GM12875 (cell line): ENCODE measurements around the gene DAPK1.

Source experiments
- H3K4me3 ChIP-seq: one replicate; pipeline ENCODE4 v1.5.1; 2011; ENCODE audit warnings: low read depth, low read length, control low read depth
- TF ChIP-seq, protein P1 (sequence below): IDR thresholded peaks from 2 replicates; pipeline ENCODE4 v1.5.1; 2011; ENCODE audit warnings: low read depth, mild to moderate bottlenecking, control low read depth, inconsistent platforms, low read length, moderate library complexity, borderline replicate concordance; ENCODE audit not compliant: insufficient read depth

DAPK1 gene

GRCh38 chr9:87513161-87513560, 15.5 kb downstream of the DAPK1 start:
- TF ChIP-seq, protein P1, sequence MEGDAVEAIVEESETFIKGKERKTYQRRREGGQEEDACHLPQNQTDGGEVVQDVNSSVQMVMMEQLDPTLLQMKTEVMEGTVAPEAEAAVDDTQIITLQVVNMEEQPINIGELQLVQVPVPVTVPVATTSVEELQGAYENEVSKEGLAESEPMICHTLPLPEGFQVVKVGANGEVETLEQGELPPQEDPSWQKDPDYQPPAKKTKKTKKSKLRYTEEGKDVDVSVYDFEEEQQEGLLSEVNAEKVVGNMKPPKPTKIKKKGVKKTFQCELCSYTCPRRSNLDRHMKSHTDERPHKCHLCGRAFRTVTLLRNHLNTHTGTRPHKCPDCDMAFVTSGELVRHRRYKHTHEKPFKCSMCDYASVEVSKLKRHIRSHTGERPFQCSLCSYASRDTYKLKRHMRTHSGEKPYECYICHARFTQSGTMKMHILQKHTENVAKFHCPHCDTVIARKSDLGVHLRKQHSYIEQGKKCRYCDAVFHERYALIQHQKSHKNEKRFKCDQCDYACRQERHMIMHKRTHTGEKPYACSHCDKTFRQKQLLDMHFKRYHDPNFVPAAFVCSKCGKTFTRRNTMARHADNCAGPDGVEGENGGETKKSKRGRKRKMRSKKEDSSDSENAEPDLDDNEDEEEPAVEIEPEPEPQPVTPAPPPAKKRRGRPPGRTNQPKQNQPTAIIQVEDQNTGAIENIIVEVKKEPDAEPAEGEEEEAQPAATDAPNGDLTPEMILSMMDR = no peak
- no peak overlapping the region for H3K4me3 ChIP-seq

DNA sequence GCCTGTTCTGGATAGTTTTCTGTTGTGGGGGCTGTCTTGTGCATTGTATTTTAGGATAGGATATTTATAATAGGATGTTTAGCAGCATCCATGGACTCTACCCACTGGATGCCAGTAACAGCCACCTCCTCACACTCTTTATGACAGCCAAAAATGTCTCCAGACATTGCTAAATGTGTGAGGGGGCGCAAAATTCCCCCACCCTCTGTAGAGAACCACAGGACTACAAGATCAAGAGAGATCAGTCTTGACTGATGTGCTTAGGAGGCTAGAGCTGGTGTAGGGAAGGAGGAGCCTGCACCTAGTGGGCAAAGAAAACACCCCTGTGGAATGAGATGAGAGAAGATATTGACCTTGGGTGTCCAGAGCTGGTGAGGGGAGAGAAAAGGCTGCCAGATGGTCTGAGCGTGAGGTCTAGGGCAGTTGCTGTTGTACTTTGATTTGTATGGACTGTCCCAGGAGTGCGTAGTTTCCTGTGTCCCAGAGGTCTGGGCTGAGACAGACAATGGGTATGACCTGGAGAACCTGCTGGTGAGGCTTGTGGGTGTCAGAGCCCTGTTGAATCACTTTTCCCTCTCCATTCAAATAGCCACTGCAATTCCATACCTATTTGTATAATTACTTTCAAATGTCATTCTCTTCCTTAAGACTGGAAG, 16.3 kb downstream of the DAPK1 start:
- H3K4me3 ChIP-seq = no peak overlapping the region
- TF ChIP-seq, protein P1 = no peak

DNA sequence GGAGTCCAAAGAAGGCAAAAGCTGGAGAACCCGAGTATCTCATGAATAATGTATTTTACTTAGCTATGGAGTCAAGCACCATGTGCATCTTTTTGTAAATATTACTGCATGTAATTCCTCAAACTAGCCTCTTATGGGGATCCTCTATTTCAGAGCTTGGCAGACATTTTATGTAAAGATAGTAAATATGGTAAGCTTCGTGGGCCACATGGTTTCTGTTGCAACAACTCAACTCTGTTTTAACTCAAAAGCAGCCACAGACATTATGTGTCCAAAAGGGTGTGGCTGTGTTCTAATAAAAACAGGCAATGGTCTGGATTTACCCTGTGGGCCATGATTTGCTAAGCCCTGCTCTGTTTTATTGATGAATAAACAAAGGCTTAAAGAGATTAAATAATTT, 17.3 kb downstream of the DAPK1 start:
- H3K4me3 ChIP-seq = no peak overlapping the region
- TF ChIP-seq, protein P1 = no peak

DNA sequence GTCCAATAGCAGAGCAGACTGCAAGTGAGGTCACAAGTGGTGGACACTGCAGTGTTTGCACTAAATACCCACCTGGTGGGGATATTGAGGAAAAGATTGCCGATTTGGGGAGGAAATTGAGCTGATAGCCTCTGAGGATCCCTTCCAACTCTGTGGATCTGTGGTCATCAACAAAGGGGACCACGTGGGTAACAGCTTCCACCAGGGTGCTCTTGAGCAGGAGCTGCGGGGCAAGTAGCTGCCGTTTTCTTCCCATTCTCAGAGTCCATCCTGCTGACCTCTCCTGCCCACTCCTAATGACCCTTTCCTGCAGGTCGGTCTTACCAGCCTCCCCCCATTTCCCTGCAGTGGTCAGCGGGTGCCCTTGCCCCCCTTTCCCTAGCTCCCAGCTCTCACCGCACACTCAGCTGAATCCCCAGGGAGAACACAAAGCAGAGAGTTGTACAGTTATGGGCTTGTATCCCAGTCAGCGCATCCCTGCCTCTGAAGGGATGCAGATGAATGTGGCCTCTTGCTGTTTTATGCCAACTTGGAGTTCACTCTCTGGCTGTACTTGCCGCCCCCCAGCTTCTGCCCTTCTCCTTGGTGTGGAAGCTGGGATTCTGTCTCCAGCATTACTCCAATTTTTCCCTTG, 18.0 kb downstream of the DAPK1 start:
- H3K4me3 ChIP-seq = no peak overlapping the region
- TF ChIP-seq, protein P1 = no peak

- H3K4me3 ChIP-seq = no peak overlapping the region
- TF ChIP-seq, protein P1 = no peak
Measured at GRCh38 chr9:87516222-87516925, 18.7 kb downstream of the DAPK1 start.

DNA sequence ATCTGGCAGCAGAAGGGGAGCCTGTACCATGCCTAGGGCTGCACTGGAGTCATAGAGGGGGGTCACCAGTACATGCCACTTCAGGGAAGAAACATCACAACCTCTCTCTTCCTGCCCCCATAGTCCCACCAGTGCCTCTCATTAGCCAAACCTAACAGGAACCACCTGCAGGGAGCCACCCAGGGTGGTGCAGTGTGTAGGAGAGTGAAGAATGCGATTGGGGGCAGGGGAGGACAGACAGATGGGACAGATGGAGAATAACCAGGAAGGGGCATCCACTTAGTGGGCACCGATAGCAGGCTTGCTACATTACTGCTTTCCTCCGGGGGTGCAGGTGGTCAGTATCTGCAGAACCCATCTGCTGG, 19.2 kb downstream of the DAPK1 start:
- no peak overlapping the region for H3K4me3 ChIP-seq
- TF ChIP-seq, protein P1 = no peak
